GM19328 (cell line): Measurements from ENCODE around the gene PARP14.
"Not testable (repeated sequence)": the region's sequence is repeated elsewhere in the genome, so short reads cannot be mapped to it uniquely, and the experiment has no call there.

ENCODE experiments used
- ATAC-seq: cut with Tn5 transposase; IDR thresholded peaks from one replicate; pipeline ENCODE4 v1.9.1; 2021; ENCODE audit warnings: mild to moderate bottlenecking, moderate library complexity; ENCODE audit not compliant: unreplicated experiment

Gene PARP14

DNA sequence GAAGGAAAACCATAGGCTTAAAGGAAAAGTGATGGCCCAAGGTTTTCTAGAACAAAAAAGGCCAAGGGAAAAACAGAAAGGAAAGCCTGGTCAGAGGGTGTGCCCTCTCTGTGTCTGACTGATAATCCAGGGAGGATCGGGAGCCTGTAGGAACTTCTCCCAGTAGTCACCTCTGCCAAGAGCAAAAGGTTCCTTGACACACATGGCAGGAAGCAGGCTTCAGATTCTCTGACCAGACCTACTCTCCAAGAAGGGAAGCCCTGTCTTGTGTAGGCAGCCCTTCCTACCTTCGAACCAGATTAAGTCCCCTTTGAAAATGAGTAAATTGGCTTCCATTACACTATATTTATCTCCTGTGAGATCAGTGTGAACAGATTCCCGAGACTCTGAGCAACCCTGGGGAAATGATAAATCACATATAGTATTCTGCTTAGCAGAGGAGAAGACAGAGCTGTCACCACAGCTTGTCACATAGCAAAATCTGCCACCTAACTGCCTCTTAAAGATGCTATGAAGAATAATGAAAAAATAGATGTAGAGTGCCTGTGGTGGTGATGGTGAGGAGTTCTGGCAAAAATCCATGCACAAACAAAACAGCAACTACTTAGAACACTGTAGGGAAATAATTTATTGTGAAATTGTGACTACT, 38.8 kb downstream of the PARP14 start:
- ATAC-seq: no peak

GRCh38 chr3:122725106-122725505, 44.5 kb downstream of the PARP14 start:
- ATAC-seq: no peak

GRCh38 chr3:122727294-122727693, 46.7 kb downstream of the PARP14 start:
- no peak for ATAC-seq

DNA sequence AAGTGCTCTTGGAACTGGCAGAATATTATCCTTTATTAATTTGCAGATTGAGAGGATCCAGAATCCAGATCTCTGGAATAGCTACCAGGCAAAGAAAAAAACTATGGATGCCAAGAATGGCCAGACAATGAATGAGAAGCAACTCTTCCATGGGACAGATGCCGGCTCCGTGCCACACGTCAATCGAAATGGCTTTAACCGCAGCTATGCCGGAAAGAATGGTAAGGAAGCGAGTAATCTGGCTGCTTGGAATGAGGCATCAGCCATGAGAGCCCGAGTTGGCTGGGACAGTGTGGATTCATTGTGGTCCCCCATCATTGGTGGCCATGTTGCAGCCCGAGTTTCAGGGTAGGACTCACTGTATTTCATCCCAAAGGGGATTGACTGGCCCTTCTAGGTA, 47.1 kb downstream of the PARP14 start:
- ATAC-seq: no peak

DNA sequence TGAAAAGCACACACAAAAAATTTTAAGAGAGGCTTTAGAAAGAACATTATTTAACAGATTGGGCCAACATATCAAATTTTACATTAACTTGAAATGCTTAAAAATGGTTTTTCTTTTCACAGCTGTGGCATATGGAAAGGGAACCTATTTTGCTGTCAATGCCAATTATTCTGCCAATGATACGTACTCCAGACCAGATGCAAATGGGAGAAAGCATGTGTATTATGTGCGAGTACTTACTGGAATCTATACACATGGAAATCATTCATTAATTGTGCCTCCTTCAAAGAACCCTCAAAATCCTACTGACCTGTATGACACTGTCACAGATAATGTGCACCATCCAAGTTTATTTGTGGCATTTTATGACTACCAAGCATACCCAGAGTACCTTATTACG, 47.5 kb downstream of the PARP14 start:
- ATAC-seq: no peak

- no peak for ATAC-seq
Measured at GRCh38 chr3:122728756-122729514, 48.3 kb downstream of the PARP14 start.

DNA sequence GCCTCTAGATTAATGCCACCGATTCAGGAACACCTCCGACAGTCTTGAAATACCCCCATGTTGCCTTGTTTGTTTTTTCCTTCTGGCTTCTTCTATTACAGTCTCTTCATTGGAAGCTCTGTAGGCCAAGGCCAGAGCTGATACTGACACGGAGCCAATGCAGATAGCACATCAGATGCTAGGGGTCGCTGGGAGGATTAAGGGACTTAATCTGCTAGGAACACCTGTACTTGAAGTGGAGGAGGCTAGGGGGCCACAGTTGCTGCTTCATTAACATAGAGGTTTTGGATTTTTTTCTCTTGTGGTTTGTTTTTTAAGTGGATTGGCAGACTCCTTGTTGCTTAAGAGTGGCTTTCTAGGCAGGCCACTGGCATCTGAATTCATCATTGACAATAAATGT, 49.6 kb downstream of the PARP14 start:
- ATAC-seq: no peak

- not testable (repeated sequence) for ATAC-seq
Measured at GRCh38 chr3:122732682-122733525, 52.3 kb downstream of the PARP14 start.

DNA sequence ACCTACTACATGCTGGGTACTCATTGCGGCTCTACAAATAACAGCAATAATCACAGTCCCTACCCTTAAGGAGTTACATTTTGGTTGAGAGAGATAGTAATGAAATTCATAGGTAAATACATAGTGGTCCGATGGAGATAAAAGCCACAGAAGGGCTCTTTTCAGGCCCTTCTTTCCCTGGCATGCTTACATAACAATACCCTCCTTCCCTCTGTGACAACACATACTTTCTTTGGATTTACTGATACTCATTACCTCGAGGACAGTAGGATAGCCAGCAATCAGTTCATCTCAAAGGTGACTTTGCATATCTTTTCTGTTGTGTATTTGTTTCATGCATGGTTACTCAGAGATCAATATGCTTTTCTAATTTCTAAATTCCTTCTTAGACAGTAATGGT, 58.5 kb downstream of the PARP14 start:
- no peak for ATAC-seq

- ATAC-seq: no peak
Measured at GRCh38 chr3:122742234-122742633, 61.6 kb downstream of the PARP14 start.

- ATAC-seq: no peak
Measured at GRCh38 chr3:122743581-122744120, 63.0 kb downstream of the PARP14 start.

DNA sequence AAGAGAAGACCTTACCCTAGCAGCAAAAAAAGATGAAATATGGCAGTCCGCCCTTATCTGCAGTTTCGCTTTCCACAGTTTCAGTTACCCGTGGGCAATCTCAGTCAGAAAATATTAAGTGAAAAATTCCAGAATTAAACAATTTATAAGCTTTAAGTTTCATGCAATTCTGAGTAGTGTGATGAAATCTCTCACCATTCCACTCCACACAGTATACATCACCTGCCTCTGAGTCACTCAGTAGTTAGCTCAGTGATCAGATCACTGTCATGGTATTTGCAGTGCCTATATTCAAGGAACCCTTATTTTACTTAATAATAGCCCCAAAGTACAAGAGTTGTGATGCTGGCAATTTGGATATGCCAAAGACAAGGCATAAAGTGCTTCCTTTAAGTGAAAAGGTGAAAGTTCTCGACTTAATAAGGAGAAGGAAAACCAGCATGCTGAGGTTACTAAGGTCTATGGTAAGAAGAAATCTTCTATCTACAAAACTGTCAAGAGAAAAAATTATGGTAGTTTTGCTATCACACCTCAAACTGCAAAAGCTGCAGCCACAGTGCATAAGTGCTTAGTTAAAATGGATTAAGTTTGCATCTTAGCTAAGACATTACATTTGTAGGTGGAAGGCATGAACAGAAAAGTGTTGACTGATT, 64.9 kb downstream of the PARP14 start:
- no peak for ATAC-seq

GRCh38 chr3:122747295-122747694, 66.7 kb downstream of the PARP14 start:
- not testable (repeated sequence) for ATAC-seq

GRCh38 chr3:122748347-122748746, 67.7 kb downstream of the PARP14 start:
- ATAC-seq: no peak

GRCh38 chr3:122754929-122755328, 74.3 kb downstream of the PARP14 start:
- ATAC-seq: no peak

DNA sequence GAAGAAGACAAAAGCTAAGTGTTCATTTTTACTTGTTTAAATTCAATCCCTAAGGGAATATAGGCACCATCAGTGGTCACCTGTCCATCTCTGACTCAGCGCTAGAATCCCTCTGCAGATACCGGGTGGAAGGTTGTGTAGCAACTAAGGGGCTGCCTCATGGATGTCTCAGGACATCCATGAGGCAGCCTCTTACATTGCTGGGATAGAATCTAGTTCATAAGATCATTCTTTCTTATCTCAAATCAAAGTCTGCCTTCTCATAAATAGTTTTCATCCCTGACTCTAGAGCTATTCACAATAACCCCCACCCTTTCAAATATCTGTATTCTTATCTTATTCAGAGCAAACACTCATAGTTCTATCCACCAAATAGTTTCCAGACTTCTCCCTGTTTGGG, 74.9 kb downstream of the PARP14 start:
- ATAC-seq: no peak

DNA sequence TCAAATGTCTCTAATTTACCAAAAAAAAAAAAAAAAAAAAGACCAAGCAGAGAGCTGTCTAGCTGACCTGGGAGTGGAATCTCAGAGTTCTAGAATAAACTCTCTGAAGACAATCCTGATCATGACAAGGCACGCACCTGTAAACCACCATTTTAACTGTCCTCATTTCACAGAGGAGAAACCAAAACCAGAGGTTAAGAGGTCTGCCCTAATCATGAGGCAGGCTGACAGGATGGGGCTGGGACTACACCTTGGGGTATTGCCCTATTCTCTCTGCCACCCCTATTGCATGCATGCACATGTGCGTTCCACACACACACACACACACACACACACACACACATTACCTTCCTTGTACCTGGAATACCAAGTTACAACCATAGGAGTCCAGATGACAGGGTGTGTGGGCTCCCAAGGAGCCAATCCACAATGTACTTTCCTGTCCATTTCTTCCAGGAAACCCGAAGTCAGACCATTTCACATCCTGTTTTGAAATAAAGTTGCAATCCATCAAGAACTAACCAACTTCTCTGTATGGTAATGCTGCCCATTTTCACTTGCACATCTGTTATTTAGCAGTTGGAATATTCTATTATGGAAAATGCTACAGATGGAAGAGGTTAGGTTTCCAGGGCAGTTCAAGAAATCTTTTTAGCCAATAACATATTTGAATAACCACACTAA, 78.4 kb downstream of the PARP14 start:
- no peak for ATAC-seq

GRCh38 chr3:122760453-122761271, 80.0 kb downstream of the PARP14 start:
- ATAC-seq: no peak

DNA sequence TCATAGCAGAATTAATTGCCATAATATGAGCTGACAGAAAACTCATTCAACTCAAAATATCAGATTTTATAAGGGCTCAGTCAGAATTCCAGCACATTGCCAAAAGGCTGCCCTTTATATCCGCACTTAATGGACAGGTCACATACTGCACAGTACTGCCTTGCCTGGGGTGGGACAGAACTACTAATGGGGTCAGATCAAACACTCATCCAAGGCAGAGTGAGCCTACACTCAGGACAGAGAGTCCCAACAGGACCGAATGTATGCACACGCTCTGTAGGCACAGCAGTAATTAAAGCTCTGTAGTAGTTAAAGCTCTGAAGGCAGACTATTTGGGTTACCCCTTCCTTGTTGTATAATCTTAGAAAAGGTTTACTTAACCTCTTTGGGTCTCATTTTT, 85.8 kb downstream of the PARP14 start:
- no peak for ATAC-seq
